ENCODE results near the gene EZH1.

The EZH1 gene

DNA sequence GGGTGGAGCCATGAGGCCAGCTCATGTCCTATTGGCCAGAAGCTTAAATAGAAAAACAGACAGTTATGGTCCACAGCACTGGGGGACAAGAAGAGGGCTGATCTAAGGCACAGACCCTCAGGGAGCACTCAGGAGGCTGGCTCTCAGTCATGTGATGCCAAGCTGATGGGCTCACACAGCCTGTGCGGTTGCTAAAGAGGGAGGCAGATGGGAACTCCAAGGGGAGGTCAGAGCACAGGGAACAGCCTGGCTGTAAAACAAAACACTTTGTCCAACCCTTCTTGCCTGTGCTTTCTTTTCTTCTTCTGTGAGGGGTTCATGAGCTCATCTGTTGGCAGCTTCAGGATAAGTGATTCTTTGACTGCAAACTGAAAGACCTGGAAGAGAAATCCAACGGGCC is 35.3 kb downstream of the EZH1 start:
- DNase-seq (ENCODE audit: low spot score) = no peak

DNA sequence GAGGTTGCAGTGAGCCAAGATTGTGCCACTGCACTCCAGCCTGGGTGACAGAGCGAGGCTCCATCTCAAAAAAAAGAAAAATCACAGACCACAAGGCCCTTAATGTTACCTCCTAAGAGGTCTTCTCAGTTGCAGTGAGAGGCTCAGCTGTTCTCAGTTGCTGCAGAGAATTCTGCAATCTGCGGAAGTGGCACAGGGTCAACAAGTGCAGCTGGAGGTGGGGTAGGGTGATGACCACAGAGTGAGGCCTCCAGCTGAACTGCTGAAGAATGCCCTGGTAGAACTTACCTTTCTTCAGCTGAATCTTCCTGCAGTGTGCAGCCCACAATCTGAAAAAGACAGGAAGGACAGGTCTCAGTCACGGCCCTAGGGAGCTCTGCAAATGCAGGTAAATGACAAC is 36.3 kb downstream of the EZH1 start:
- DNase-seq (ENCODE audit: low spot score) = no peak

DNA sequence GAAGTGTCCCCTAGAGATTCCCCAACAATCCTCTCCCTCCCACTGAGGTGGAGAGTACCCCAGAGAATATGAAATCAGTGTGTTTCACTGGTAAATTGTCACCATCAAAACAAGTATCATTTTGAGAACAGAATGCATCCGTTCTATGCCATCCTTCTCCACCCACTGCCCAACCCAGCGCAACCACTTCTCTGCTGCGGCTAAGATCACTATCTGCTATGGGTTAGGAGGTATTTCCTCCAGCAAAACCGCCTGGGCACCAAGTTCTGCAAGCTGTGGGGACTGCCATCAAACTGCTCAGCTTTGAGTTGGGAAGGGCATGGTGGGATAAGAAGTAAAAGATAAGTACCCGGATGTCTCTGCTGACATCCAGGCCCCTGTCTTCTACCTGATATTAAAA is 38.1 kb downstream of the EZH1 start:
- peak; percentile 48 for DNase-seq (ENCODE audit: low spot score)

DNA sequence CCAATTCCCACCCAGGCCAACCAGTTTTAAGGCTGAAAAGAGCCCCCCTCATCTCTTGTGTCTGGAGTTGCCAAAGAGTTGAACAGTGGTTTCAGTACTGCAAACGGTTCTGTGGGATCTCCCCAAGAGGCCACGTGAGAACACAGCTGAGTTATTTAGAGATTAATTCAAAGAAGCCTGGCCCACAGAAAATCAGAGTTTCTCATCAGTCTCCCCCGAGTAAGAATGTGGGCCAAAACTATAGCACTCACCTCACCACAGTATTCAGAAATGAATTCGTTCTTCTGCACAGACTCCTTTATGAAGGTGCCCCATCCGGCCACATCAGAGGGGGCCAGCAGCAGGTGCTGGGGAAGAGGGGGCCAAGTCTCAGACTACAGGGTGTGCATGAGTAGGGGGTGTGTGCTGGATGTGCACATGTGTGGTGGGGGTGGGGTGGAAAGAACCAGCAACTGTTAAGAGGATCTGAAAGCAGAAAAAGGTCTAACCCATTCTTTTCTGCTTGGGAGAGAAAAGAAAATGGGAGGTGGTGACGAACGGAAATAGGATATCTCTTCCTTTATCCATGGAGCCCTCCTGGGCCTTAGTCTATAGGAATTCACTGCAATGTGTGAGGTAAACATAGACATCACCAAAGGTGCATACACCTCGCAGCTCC is 39.9 kb downstream of the EZH1 start:
- no peak for DNase-seq (ENCODE audit: low spot score)

DNA sequence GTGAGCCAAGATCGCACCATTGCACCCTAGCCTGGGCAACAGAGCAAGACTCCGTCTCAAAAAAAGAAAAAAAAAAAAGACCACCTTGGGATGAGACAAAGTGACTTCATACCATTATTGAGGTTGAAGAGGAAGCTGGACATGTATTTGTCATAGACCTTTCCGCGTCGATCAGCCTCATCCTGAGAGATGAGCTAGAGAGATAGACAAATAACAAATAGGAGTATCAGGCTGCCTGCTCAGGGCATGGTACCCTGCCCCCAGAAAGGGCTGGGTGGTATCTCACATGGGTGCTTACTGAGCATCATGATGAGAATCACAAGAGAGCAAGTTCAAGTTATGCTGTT is 40.4 kb downstream of the EZH1 start:
- no peak for DNase-seq (ENCODE audit: low spot score)

DNA sequence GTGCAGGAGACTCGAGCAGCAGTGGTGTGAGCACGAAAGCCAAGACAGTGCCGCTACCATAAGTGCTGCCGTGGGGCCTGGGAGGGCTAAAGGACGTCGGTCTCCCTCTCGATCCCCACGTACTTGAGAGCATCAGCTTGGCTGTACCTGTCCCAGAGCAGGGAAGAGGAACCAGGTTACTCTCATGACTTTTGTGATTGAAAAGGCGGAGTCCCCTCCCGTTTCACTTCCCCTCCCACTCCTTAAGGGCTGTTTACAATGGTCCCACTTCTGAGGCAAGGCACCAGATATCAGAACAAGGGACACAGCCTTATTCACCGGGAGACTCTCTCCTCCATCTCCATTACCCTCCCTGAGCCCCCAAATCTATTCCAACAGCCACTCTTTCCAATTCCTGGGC is 42.4 kb downstream of the EZH1 start:
- DNase-seq (ENCODE audit: low spot score) = no peak

DNA sequence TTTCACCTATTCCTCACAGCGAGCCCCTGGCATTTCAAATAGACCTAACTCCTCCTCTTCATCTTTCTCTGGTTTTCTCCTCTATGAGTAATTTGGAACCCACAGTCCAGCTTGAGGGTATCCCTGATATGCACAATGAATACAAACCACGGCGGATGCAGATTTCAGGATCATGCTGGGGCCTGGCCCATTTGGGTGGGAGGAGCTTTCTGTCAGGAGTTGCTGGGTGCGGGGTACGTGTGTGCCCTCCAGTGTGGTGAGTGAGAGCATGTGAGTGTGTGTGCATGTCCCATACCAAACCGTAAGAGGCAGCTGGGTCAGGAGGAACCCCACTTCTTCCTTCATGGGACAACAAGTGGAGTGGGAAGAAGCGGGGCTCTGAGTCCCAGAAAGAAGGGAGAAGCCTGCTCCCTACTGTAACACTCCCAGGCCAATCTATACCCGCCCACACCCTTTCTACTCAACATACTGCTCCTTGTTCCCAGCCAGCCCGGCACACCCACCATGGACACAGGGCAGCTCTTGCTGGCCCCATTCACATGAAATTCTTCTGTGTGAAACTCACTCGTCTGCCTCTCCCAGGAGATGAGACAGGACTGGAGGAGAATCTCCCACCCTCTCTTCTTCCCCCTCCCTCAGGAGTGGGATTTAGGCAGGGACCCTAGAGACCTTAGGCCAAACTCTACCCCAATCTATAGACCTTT is 44.1 kb downstream of the EZH1 start:
- no peak for DNase-seq (ENCODE audit: low spot score)

DNA sequence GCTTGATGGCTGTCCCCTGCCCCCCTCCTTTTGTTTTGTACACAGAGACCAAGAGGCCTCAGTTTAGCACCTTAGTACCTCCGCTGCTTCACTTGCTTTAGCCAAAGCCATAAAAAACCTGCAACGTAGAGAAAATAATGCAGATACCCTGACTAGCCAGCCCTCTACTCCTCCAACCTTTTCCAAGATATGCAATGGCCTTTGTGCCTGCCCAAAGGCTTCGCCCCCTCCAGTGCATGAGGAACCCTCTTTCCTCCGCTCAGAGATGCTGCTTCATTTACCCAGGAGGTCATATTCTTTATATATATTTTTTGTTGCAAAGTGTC is 45.5 kb downstream of the EZH1 start:
- DNase-seq (ENCODE audit: low spot score) = no peak

DNA sequence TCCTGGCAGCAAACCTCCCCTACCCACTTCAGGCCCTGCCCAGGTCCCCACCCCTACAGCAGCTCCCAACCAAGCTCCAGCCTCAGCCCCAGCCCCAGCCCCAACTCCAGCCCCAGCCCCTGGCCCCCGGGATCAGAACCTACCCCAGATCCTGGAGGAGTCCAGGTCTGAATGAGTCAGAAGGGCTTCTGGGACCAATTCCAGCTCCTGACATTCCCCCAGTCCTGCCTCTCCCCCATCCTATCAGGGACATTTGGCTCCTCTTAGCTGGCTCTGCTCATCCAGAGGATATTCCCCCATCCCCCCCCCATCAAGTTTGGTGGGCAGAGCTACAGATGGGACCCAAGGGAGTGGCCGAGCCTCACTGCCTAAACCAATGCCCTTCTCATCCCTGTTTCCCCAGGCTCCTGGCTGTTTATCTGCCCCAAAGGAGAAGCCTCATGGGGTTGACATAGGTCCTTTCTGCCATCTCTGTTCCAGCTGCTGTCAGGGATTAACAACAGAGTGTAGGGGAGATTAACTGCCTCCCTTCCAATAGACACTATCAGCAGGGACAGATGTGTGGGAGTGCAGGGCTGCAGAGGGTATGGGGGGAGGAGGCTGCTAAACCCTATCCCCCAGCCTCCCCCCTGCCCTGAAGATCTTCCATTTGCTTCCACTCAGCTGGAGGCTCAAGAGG is 46.0 kb downstream of the EZH1 start:
- DNase-seq (ENCODE audit: low spot score) = no peak

DNA sequence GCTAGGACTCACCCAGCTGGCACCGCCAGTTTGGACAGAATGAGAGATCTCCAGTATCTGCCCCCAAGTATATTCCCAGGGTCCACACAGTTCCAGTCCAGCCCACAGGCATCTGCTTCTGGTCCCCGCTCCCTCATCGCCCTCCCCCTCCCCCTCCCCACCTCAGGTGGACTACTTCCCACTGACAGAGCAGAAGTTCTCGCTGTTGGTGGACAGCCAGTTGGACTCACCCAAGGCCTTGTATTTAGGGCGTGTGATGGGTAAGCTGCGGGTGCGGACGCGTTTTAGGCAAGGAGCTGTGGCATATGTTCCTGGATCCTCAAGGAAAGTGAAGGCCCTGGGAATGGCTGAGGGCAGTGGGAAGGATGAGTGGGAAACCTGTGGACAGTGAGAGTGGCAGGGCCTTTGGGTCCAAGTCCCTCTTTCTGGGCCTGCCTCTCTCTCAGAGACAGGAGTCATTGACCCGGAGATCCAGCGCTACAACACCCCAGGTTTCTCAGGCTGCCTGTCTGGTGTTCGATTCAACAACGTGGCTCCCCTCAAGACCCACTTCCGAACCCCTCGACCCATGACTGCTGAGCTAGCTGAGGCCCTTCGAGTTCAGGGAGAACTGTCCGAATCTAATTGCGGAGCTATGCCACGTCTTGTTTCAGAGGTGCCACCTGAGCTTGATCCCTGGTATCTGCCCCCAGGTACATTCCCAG is 47.6 kb downstream of the EZH1 start:
- no peak for DNase-seq (ENCODE audit: low spot score)

DNA sequence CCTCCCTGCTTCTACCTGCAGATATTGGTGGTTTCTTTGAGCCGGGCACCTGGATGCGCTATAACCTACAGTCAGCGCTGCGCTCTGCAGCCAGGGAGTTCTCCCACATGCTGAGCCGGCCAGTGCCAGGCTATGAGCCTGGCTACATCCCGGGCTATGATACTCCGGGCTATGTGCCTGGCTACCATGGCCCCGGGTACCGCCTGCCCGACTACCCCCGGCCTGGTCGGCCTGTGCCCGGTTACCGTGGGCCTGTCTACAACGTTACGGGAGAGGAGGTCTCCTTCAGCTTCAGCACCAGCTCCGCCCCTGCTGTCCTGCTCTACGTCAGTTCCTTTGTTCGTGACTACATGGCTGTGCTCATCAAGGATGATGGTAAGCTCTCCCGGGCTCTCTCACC is 49.3 kb downstream of the EZH1 start:
- DNase-seq (ENCODE audit: low spot score) = no peak

DNA sequence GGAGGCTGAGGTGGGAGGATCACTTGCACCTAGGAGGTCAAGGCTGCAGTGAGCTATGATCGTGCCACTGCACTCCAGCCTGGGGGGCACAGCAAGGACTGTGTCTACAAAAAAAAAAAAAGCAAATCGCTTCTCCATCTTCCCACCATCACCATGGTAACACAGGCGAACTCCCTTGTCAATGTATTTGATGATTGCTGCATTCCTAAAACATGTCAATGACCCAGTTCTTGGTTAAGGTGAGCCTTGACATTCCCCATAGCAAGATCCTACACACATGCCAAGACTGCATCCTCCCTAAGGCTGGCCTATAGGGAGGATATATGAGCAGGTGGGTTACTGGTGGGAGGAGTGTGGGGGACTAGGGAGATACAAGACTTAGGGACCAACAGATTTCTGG is 50.3 kb downstream of the EZH1 start:
- no peak for DNase-seq (ENCODE audit: low spot score)

DNA sequence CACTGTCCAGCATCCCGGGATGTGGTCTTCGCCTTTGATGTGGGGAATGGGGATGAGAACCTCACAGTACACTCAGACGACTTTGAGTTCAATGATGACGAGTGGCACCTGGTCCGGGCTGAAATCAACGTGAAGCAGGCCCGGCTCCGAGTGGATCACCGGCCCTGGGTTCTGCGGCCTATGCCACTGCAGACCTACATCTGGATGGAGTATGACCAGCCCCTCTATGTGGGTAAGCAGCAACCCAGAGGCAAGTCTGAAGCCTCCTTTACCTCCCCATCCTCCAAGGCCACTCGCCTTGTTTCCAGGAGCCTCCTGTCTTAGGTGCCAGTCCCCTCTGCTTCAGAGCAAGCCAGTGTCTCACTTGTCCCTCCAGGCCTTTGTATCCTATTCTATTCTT is 52.4 kb downstream of the EZH1 start:
- no peak for DNase-seq (ENCODE audit: low spot score)

DNA sequence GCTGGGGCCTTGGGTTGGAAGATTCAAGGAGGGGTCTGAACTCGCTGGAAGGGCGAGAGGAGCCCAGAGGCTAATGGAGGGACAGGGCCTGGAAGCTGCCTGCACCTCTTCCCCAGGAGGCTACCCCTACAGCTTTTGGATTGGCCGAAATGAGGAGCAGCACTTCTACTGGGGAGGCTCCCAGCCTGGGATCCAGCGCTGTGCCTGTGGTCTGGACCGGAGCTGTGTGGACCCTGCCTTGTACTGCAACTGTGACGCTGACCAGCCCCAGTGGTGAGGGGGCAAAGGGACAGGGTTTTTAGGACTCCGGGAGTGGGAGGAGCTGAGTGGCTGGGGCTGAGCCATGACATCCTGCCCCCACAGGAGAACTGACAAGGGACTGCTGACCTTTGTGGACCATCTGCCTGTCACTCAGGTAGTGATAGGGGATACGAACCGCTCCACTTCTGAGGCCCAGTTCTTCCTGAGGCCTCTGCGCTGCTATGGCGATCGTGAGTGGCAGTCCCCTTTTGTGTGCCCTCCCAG is 53.8 kb downstream of the EZH1 start:
- DNase-seq (ENCODE audit: low spot score) = no peak

DNA sequence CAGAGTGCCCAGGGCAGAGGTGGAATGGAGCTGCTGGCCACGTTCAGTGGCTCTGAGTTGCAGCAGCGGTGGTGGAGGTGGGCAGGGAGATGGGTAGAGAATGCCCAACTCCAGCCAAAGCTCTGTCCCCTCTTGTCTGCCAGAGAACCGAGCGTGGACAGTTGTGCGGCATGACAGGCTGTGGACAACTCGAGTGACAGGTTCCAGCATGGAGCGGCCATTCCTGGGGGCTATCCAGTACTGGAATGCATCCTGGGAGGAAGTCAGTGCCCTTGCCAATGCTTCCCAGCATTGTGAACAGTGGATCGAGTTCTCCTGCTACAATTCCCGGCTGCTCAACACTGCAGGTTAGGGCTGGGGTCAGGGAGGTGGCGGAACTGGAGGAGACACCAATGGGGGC is 54.2 kb downstream of the EZH1 start:
- DNase-seq (ENCODE audit: low spot score) = no peak

DNA sequence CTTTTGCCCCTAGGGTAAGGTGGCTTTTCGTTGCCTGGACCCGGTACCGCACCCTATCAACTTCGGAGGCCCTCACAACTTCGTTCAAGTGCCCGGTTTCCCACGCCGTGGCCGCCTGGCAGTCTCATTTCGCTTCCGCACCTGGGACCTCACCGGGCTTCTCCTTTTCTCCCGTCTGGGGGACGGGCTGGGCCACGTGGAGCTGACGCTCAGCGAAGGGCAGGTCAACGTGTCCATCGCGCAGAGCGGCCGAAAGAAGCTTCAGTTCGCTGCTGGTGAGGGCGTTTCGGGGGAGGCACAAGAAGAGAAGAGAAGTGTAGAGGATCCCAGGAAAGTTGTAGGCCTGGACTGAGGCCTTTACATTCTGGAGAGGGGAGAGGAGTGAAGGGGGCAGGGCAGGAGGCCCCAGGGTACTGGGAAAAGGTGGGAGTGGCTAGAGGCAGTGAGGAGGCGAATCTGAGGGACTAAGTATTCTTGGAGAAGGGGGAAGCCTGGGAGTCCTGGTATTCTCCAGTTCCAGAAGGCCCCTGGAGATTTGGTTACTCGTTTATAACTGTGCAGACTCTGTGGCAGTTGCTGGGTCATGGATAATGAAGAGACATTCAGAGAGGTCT is 57.0 kb downstream of the EZH1 start:
- no peak for DNase-seq (ENCODE audit: low spot score)

DNA sequence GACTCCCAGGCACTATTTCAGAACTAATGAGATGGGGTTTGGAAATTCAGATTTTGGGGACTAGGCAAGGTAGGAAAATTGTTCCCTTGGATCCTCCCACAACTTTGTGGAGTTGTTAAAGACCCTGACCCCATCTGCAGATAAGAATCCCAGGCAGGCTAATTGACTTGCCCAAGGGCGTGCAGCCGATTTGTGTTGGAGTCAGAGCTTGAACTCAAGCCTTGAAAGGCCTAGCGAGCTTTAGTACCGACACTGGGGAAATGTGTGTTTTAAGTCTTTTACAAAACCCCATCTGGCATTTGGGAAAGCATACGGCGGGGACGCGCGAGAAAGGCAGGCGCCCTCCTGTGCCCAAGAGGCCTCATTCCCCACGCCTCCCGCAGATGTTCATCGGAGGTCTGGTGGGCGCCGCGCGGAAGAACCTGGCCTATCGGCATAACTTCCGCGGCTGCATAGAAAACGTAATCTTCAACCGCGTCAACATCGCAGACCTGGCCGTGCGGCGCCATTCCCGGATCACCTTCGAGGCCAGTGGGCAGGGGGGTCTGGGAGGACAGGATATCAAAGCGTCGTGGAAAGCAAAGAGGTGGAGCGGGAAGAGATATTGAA is 58.2 kb downstream of the EZH1 start:
- DNase-seq (ENCODE audit: low spot score) = no peak

DNA sequence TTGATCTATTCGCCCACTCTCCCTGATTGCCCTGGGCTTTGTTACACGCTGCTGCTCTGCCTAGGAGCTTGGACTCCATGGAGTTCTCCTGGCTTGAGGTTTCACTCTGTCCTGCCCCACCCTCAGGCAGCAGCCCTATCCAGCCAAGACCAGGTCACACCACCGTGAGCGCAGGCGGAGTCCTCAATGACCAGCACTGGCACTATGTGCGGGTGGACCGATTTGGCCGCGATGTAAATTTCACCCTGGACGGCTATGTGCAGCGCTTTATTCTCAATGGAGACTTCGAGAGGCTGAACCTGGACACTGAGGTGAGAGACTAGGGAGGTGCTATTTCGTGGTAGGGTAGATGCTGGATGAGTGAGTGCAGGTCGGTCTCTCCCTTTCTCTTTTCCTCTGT is 59.0 kb downstream of the EZH1 start:
- DNase-seq (ENCODE audit: low spot score) = no peak

DNA sequence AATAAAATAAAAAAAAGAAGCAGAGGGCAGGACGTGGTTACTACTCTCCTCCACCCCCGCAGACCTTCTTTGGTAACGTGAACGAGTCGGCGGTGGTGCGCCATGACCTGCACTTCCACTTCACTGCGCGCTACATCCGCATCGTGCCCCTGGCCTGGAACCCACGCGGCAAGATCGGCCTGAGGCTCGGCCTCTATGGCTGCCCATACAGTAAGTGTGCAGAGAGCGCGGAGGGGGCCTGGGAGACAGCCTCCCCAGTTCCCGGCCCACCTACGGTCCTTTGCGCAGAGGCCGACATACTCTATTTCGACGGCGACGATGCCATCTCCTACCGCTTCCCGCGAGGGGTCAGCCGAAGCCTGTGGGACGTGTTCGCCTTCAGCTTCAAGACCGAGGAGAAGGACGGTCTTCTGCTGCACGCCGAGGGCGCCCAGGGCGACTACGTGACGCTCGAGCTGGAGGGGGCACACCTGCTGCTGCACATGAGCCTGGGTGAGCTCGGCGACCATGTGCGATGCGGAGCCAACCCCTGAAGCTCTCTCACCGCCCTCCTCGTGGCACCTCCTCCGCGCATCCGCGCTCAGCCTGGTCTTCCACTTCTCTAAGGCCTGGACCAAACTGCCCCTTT is 59.8 kb downstream of the EZH1 start:
- no peak for DNase-seq (ENCODE audit: low spot score)

DNA sequence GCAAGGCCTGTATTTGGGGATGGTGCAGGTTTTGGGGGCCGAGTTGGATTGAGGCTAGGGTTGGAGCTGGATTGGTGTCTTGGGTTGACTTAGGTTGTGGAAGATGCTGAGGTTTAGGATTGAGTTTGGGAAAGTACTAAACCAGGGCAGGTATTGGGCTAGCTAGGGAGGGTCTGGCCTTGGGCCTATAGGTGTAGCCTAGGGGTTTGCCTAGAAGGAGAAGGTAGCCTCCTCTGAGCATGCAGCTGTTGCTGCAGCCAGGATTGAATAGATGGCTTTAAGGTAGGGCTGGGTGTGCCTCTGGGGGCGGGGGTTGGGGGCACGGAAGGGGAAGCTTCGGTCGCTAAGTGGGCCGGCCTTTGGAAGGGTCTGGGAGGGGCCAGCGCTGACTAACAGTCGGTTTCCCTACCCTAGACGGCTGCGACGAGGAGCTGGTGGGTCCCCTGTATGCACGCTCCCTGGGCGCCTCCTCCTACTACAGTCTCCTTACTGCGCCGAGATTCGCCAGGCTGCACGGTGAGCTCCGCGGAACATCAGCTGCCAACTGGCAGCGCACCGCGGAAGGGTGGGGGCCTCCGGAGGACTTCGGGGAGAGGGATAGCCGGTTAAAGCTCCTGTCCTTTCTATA is 61.3 kb downstream of the EZH1 start:
- DNase-seq (ENCODE audit: low spot score) = no peak

DNA sequence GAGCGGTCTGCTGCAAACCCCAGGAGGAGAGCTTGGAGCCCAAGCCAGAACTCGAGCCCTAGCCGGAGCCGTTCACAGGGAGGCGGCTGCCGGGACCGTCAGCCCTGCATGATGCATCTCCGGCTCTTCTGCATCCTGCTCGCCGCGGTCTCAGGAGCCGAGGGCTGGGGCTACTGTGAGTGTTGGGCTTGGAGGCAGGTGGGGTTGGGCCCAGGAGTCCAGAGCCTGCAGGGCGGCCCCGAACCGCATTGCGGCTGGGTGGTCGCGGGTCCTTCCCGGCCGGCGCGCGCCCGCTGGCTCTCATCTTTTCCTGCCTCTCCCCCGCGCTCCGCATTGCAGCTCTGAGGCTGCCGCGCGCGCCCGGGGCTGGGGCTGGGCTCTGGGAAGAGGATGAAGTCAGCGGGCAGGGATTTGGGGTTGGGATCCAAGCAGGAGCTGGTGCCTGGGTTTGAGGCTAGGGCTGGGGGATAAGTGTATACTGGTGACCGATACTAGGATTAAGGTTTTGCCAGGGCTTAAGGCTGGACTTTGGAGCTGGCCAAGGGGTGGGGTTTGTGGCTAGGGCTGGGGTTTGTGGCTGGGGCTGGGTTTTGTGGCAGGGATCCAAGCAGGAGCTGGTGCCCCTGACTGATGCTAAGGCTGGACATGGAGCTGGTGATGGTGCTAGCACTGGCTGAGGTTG is 62.0 kb downstream of the EZH1 start:
- DNase-seq (ENCODE audit: low spot score) = no peak
